CD14-positive monocyte (primary cell): ENCODE data around the gene CLCN2. TPM values are rescaled to one million over a fixed set of nuclear protein-coding genes. Genes with fewer than 3 reads are reported as not detected.
A peak's percentile ranks its signal among the peaks of the same experiment; 100 is the strongest.

Source experiments
- DNase-seq, 3 donors: peaks; one replicate each; pipeline ENCODE4 v3.0.0-alpha.2; 2011 to 2022
- H2AFZ ChIP-seq: 2 replicates; pipeline ENCODE4 v1.6.0; 2012; ENCODE audit warnings: mild to moderate bottlenecking, low read depth, low read length, inconsistent platforms; ENCODE audit not compliant: insufficient read depth, poor library complexity, severe bottlenecking
- H3K27ac ChIP-seq, 2 donors: 1 replicate in 1 of 2; 2 replicates in 1 of 2; pipeline ENCODE4 v1.5.1; 2012 to 2013; ENCODE audit warnings: low read length in 2 of 2, control low read depth in 1 of 2, inconsistent platforms in 1 of 2, low read depth in 1 of 2, mild to moderate bottlenecking in 1 of 2
- H3K27me3 ChIP-seq, 2 donors: one replicate each; pipeline versions ENCODE4 v1.6.0 to v1.6.1; 2011 to 2013; ENCODE audit warnings: low read length in 2 of 2; ENCODE audit not compliant: control insufficient read depth in 2 of 2, insufficient read depth in 2 of 2
- H3K36me3 ChIP-seq, 2 donors: replicated peaks in 1 of 2; 1 replicate in 1 of 2; 2 replicates in 1 of 2; pipeline versions ENCODE4 v1.5.1 to v1.6.1; 2012 to 2013; ENCODE audit warnings: low read length in 2 of 2, control low read depth in 1 of 2, inconsistent platforms in 1 of 2, mild to moderate bottlenecking in 1 of 2; ENCODE audit not compliant: insufficient read depth in 2 of 2, control insufficient read depth in 1 of 2
- H3K4me1 ChIP-seq, 2 donors: 1 replicate in 1 of 2; 2 replicates in 1 of 2; pipeline versions ENCODE4 v1.5.1 to v1.6.1; 2012 to 2013; ENCODE audit warnings: low read length in 2 of 2, control low read depth in 1 of 2, inconsistent platforms in 1 of 2, mild to moderate bottlenecking in 1 of 2, moderate library complexity in 1 of 2; ENCODE audit not compliant: insufficient read depth in 2 of 2, control insufficient read depth in 1 of 2
- H3K4me2 ChIP-seq: replicated peaks from 2 replicates; pipeline ENCODE3; 2012; ENCODE audit warnings: low read length, moderate library complexity, mild to moderate bottlenecking; ENCODE audit not compliant: poor library complexity, severe bottlenecking; ENCODE audit errors: extremely low read depth
- H3K4me3 ChIP-seq, 3 experiments: fragments of 200-600 bp in 1 of 3; sonication (generic) in 1 of 3; replicated peaks in 1 of 3; 1 replicate in 2 of 3; 2 replicates in 1 of 3; pipeline ENCODE4 v1.5.1; 2011 to 2013; ENCODE audit warnings: low read length in 3 of 3, mild to moderate bottlenecking in 3 of 3, control low read depth in 2 of 3, low read depth in 2 of 3, inconsistent platforms in 1 of 3, moderate library complexity in 1 of 3
- H3K79me2 ChIP-seq: 2 replicates; pipeline ENCODE4 v1.6.0; 2012; ENCODE audit warnings: mild to moderate bottlenecking, control low read depth, inconsistent platforms, low read length, moderate library complexity; ENCODE audit not compliant: insufficient read depth
- H3K9ac ChIP-seq: 2 replicates; pipeline ENCODE4 v1.6.0; 2017; ENCODE audit warnings: low read length, mild to moderate bottlenecking; ENCODE audit not compliant: insufficient read depth, poor library complexity, severe bottlenecking
- H3K9me3 ChIP-seq, 2 donors: replicated peaks in 1 of 2; 1 replicate in 1 of 2; 2 replicates in 1 of 2; pipeline versions ENCODE4 v1.5.1 to v1.6.1; 2012 to 2013; ENCODE audit warnings: low read length in 2 of 2, control low read depth in 1 of 2; ENCODE audit not compliant: control insufficient read depth in 1 of 2, insufficient read depth in 1 of 2
- H4K20me1 ChIP-seq: 2 replicates; pipeline ENCODE4 v1.6.0; 2012; ENCODE audit warnings: mild to moderate bottlenecking, low read length, control low read depth, moderate library complexity; ENCODE audit not compliant: insufficient read depth
- H3K27ac Mint-ChIP-seq, 7 donors: one replicate each; pipeline ENCODE4 v1.8.0; 2020; ENCODE audit warnings: mild to moderate bottlenecking in 7 of 7, mixed read lengths in 7 of 7, moderate library complexity in 6 of 7, inconsistent platforms in 2 of 7
- H3K27me3 Mint-ChIP-seq, 3 donors: one replicate each; pipeline ENCODE4 v1.8.0; 2021 to 2022; ENCODE audit warnings: low read depth in 3 of 3, mild to moderate bottlenecking in 3 of 3, mixed read lengths in 3 of 3, moderate library complexity in 3 of 3, inconsistent platforms in 1 of 3
- H3K36me3 Mint-ChIP-seq, 2 donors: one replicate each; pipeline ENCODE4 v1.8.0; 2020; ENCODE audit warnings: mixed read lengths in 2 of 2, inconsistent platforms in 1 of 2, mild to moderate bottlenecking in 1 of 2
- H3K4me1 Mint-ChIP-seq: one replicate; pipeline ENCODE4 v1.8.0; 2020; ENCODE audit warnings: mild to moderate bottlenecking, mixed read lengths
- H3K4me3 Mint-ChIP-seq, 2 donors: one replicate each; pipeline ENCODE4 v1.8.0; 2020; ENCODE audit warnings: mild to moderate bottlenecking in 2 of 2, mixed read lengths in 2 of 2, moderate library complexity in 1 of 2
- H3K9me3 Mint-ChIP-seq, 7 donors: one replicate each; pipeline ENCODE4 v1.8.0; 2020 to 2022; ENCODE audit warnings: mixed read lengths in 7 of 7, mild to moderate bottlenecking in 6 of 7, moderate library complexity in 6 of 7, inconsistent platforms in 2 of 7
- WGBS: methylation state at CpG from one replicate; pipeline ENCODE4 v1.1.5; 2013; ENCODE audit warnings: missing lambda C conversion rate; ENCODE audit not compliant: insufficient coverage; 5-methylcytosine and 5-hydroxymethylcytosine counted together
- intact Hi-C, 2 donors: fragments of 100-400 bp; cut with micrococcal nuclease; formaldehyde crosslinking; loops; one replicate each; pipeline versions ENCODE4 v1.15.0 to v1.15.1; 2023
- polyA plus RNA-seq, 3 donors: library from polyadenylated mRNA; depleted of rRNA in 1 of 3; unstranded in 2 of 3; stranded (reverse) in 1 of 3; fragments of 300-500 nt in 2 of 3; fragments of >200 nt in 1 of 3; fragmentation: Illumina TruSeq in 2 of 3; gene quantifications; 1 replicate in 2 of 3; 2 replicates in 1 of 3; pipeline ENCODE4 v1.2.3, GENCODE V29; 2012 to 2021
- TF ChIP-seq, protein P1 (sequence below): fragments of 200-600 bp; IDR thresholded peaks from one replicate; pipeline ENCODE4 v1.8.0; 2022; ENCODE audit warnings: antibody characterized with exemption, mild to moderate bottlenecking

CLCN2 gene
- polyA plus RNA-seq, 3 donors, result 0.16 to 2.7 TPM; not detected in 1

DNA sequence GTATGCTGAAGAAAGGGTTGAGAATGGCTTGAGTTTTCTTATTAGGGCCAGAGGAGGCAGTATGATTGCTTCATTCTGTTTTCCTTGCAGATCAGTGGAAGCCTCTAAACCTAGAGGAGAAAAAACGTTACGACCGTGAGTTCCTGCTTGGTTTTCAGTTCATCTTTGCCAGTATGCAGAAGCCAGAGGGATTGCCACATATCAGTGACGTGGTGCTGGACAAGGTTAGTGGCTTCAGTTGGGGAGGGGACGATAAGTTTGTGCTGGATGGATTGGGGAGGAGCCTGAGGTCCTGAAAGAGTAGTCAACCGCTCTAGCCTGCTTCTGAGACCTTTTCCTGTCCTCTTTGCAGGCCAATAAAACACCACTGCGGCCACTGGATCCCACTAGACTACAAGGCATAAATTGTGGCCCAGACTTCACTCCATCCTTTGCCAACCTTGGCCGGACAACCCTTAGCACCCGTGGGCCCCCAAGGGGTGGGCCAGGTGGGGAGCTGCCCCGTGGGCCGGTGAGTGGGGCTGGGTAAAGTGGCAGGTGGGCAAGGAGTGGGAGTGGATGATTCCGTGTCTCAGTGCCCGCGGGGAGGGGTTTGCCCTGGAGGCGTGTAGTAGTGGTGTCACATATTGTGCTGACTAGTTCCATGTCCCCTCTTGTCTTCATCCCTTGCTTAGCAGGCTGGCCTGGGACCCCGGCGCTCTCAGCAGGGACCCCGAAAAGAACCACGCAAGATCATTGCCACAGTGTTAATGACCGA lies 38.5 kb downstream of the CLCN2 start:
- Mint-ChIP-seq H3K27ac (peak overlapping the region; percentile 92 to 97 (median 94)), H3K4me3 (peak overlapping the region; percentile 31 to 67), H3K27me3 (peaks cover 0 to 3% (median 0%) of the 10 kb centered on the region in 3 donors), H3K36me3 (peaks cover 80 to 81% of the 10 kb centered on the region in 2 donors), H3K4me1 (peaks cover 50% of the 10 kb centered on the region), H3K9me3 (peaks cover 0 to 2% (median 0%) of the 10 kb centered on the region in 7 donors)
- Histone ChIP-seq H3K4me2 (peak overlapping the region; percentile 49), H3K9me3 (no peaks in the 10 kb centered on the region), H3K79me2 (peaks cover 85% of the 10 kb centered on the region), H4K20me1 (peaks cover 72% of the 10 kb centered on the region), H2AFZ (no peak overlapping the region), H3K36me3 (peaks cover 75 to 78% of the 10 kb centered on the region in 2 donors), H3K27me3 (no peaks in the 10 kb centered on the region), H3K4me1 (peaks cover 53 to 56% of the 10 kb centered on the region in 2 donors), H3K9ac (no peak overlapping the region), H3K27ac (peak overlapping the region; percentile 74 to 89), H3K4me3 (peak overlapping the region in 1 of 3 experiments; percentile 28)
- DNase-seq, result peak; percentile 89 to 93 (median 91)
- TF ChIP-seq, protein P1, sequence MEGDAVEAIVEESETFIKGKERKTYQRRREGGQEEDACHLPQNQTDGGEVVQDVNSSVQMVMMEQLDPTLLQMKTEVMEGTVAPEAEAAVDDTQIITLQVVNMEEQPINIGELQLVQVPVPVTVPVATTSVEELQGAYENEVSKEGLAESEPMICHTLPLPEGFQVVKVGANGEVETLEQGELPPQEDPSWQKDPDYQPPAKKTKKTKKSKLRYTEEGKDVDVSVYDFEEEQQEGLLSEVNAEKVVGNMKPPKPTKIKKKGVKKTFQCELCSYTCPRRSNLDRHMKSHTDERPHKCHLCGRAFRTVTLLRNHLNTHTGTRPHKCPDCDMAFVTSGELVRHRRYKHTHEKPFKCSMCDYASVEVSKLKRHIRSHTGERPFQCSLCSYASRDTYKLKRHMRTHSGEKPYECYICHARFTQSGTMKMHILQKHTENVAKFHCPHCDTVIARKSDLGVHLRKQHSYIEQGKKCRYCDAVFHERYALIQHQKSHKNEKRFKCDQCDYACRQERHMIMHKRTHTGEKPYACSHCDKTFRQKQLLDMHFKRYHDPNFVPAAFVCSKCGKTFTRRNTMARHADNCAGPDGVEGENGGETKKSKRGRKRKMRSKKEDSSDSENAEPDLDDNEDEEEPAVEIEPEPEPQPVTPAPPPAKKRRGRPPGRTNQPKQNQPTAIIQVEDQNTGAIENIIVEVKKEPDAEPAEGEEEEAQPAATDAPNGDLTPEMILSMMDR, result no peak
- intact Hi-C loops, result no loop called here
- WGBS, result 63% methylated on average over 17 of the region's 20 CpGs

DNA sequence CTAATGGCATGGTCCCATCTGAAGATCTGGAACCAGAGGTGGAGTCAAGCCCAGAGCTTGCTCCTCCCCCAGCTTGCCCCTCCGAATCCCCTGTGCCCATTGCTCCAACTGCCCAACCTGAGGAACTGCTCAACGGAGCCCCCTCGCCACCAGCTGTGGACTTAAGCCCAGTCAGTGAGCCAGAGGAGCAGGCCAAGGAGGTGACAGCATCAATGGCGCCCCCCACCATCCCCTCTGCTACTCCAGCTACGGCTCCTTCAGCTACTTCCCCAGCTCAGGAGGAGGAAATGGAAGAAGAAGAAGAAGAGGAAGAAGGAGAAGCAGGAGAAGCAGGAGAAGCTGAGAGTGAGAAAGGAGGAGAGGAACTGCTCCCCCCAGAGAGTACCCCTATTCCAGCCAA lies 39.7 kb downstream of the CLCN2 start:
- H3K9me3 Mint-ChIP-seq, result peaks cover 0 to 2% (median 0%) of the 10 kb centered on the region in 7 donors
- Histone ChIP-seq H3K79me2 (peaks cover 85% of the 10 kb centered on the region), H3K36me3 (peaks cover 70 to 78% of the 10 kb centered on the region in 2 donors), H3K27ac (peak overlapping the region; percentile 74 to 89), H3K4me2 (peak overlapping the region; percentile 49), H3K9me3 (no peaks in the 10 kb centered on the region), H3K4me3 (peak overlapping the region in 1 of 3 experiments; percentile 28), H2AFZ (no peak overlapping the region), H4K20me1 (peaks cover 71% of the 10 kb centered on the region), H3K27me3 (no peaks in the 10 kb centered on the region), H3K4me1 (peaks cover 65 to 68% of the 10 kb centered on the region in 2 donors), H3K9ac (no peak overlapping the region)
- H3K27me3 Mint-ChIP-seq, result peaks cover 0 to 3% (median 0%) of the 10 kb centered on the region in 3 donors
- TF ChIP-seq, protein P1, result no peak
- H3K4me3 Mint-ChIP-seq, result no peak overlapping the region
- H3K36me3 Mint-ChIP-seq, result peaks cover 80 to 81% of the 10 kb centered on the region in 2 donors
- peaks cover 62% of the 10 kb centered on the region for H3K4me1 Mint-ChIP-seq
- intact Hi-C loops, result no loop called here
- H3K27ac Mint-ChIP-seq, result peak overlapping the region; percentile 92 to 97 (median 94)
- no peak for DNase-seq
- 87% methylated on average over 3 of the region's 5 CpGs for WGBS
